Testis (tissue), 3 donors: Measurements from ENCODE around the gene SLC25A29. TPM values are rescaled to one million over a fixed set of nuclear protein-coding genes. Genes with fewer than 3 reads are reported as not detected.

Experiments
- DNase-seq: peaks from one replicate; pipeline ENCODE4 v3.0.0-alpha.2; 2019
- H3K27ac ChIP-seq, 2 donors: fragments of 200-600 bp; sonication (generic); one replicate each; pipeline ENCODE4 v1.5.1; 2019
- H3K27me3 ChIP-seq: fragments of 200-600 bp; sonication (generic); one replicate; pipeline ENCODE4 v1.5.1; 2019
- H3K36me3 ChIP-seq: fragments of 200-600 bp; sonication (generic); one replicate; pipeline ENCODE4 v1.5.1; 2017; ENCODE audit warnings: low read depth; ENCODE audit errors: missing control alignments
- H3K4me1 ChIP-seq: fragments of 200-600 bp; sonication (generic); one replicate; pipeline ENCODE4 v1.5.1; 2019
- H3K4me3 ChIP-seq, 2 donors: fragments of 200-600 bp; sonication (generic); one replicate each; pipeline ENCODE4 v1.5.1; 2017 to 2019
- H3K9me3 ChIP-seq: fragments of 200-600 bp; sonication (generic); one replicate; pipeline ENCODE4 v1.5.1; 2017
- CTCF ChIP-seq, 3 experiments: fragments of 450-650 bp in 2 of 3; fragments of 200-600 bp in 1 of 3; sonication (generic) in 1 of 3; IDR thresholded peaks; one replicate each; pipeline ENCODE4 v1.5.1; 2016 to 2019; ENCODE audit warnings: antibody characterized with exemption in 3 of 3, mild to moderate bottlenecking in 2 of 3, moderate library complexity in 1 of 3
- POLR2A ChIP-seq: fragments of 450-650 bp; IDR thresholded peaks from one replicate; pipeline ENCODE4 v1.6.1; 2017; ENCODE audit warnings: antibody characterized with exemption, mild to moderate bottlenecking, moderate library complexity
- WGBS, 2 donors: methylation state at CpG; one replicate each; pipeline ENCODE4 v1.1.5; 2018; 5-methylcytosine and 5-hydroxymethylcytosine counted together
- intact Hi-C: fragments of 100-400 bp; cut with DNase I; formaldehyde crosslinking; loops from one replicate; pipeline ENCODE4 v1.15.1; 2023; ENCODE audit warnings: low total_unique reads
- polyA plus RNA-seq: library from polyadenylated mRNA; stranded (reverse); fragments of 350-450 nt; fragmentation: Illumina TruSeq; extraction: RNeasy Lipid Tissue Mini Kit (QIAGEN cat#74804); gene quantifications from one replicate; pipeline ENCODE4 v1.2.3, GENCODE V29; 2014; ENCODE audit warnings: low read depth, low replicate concordance; ENCODE audit not compliant: insufficient read depth
- total RNA-seq, 2 donors: library from RNA; depleted of rRNA; stranded (reverse); fragments of >200 nt; gene quantifications; one replicate each; pipeline ENCODE4 v1.2.3, GENCODE V29; 2016

The SLC25A29 gene
- total and polyA plus RNA-seq, 3 donors from 2014 or later, result 72.3 to 322 (median 185) TPM

GRCh38 chr14:100261621-100262020, 44.6 kb downstream of the SLC25A29 start:
- H3K27ac ChIP-seq, result no peak overlapping the region
- WGBS, 2 donors, result 87 to 91% methylated on average over 3 of the region's 3 CpGs
- DNase-seq, result no peak
- intact Hi-C loops, result no loop called here
- no peaks in the 10 kb centered on the region for H3K36me3 ChIP-seq
- H3K4me1 ChIP-seq, result peaks cover 11% of the 10 kb centered on the region
- H3K4me3 ChIP-seq, result no peak overlapping the region
- H3K9me3 ChIP-seq, result no peaks in the 10 kb centered on the region
- H3K27me3 ChIP-seq, result no peaks in the 10 kb centered on the region
- TF ChIP-seq CTCF (IDR thresholded peaks at IDR 0.05), result no peak
- no peak for TF ChIP-seq POLR2A

GRCh38 chr14:100256339-100256895, 49.8 kb downstream of the SLC25A29 start:
- Histone ChIP-seq H3K36me3 (no peaks in the 10 kb centered on the region), H3K4me1 (peaks cover 3% of the 10 kb centered on the region), H3K9me3 (no peaks in the 10 kb centered on the region), H3K27me3 (no peaks in the 10 kb centered on the region), H3K4me3 (no peak overlapping the region), H3K27ac (no peak overlapping the region)
- TF ChIP-seq CTCF (IDR thresholded peaks at IDR 0.05) (no peak), POLR2A (no peak)
- WGBS, 2 donors, result 90 to 91% methylated on average over 3 of the region's 3 CpGs
- DNase-seq, result no peak
- intact Hi-C loops, result no loop called here

GRCh38 chr14:100252684-100253083, 53.6 kb downstream of the SLC25A29 start:
- Histone ChIP-seq H3K4me3 (no peak overlapping the region), H3K9me3 (no peaks in the 10 kb centered on the region), H3K27ac (no peak overlapping the region), H3K27me3 (no peaks in the 10 kb centered on the region), H3K36me3 (no peaks in the 10 kb centered on the region), H3K4me1 (peaks cover 8% of the 10 kb centered on the region)
- intact Hi-C loops, result no loop called here
- no peak for DNase-seq
- TF ChIP-seq POLR2A (no peak), CTCF (IDR thresholded peaks at IDR 0.05) (no peak)

- WGBS, 2 donors, result 60 to 61% methylated on average over 2 of the region's 2 CpGs
These were observed 55.3 kb downstream of the SLC25A29 start for GRCh38 chr14:100250732-100251465.

More at GRCh38 chr14:100250732-100251465, 55.3 kb downstream of the SLC25A29 start:
- Histone ChIP-seq H3K9me3 (no peaks in the 10 kb centered on the region), H3K27ac (no peak overlapping the region), H3K36me3 (no peaks in the 10 kb centered on the region), H3K27me3 (no peaks in the 10 kb centered on the region), H3K4me3 (no peak overlapping the region), H3K4me1 (peaks cover 25% of the 10 kb centered on the region)
- DNase-seq, result no peak
- no peak for TF ChIP-seq CTCF (IDR thresholded peaks at IDR 0.05)
- TF ChIP-seq POLR2A, result no peak
- intact Hi-C loops, result no loop called here
